Smooth muscle cell (in vitro differentiated cells): ENCODE measurements around the gene SPTLC3. TPM values are rescaled to one million over a fixed set of nuclear protein-coding genes. Genes with fewer than 3 reads are reported as not detected.

Experiments
- DNase-seq: peaks from one replicate; lab custom pipeline; 2025; ENCODE audit not compliant: unreplicated experiment; lab: John Stamatoyannopoulos, UW
- H2AFZ ChIP-seq: fragments of 200-600 bp; sonication (generic); 2 replicates; pipeline ENCODE4 v1.6.0; 2016; ENCODE audit warnings: antibody characterized with exemption, low read depth, mild to moderate bottlenecking
- H3F3A ChIP-seq: fragments of 200-600 bp; sonication (generic); 2 replicates; pipeline ENCODE4 v1.6.0; 2017; ENCODE audit warnings: antibody characterized with exemption, low read depth
- H3K27ac ChIP-seq: fragments of 200-600 bp; sonication (generic); 2 replicates; pipeline ENCODE4 v1.5.1; 2016; ENCODE audit warnings: low read depth, mild to moderate bottlenecking
- H3K27me3 ChIP-seq: fragments of 200-600 bp; sonication (generic); 2 replicates; pipeline ENCODE4 v1.6.1; 2016; ENCODE audit warnings: low read depth, mild to moderate bottlenecking
- H3K36me3 ChIP-seq: fragments of 200-600 bp; sonication (generic); 2 replicates; pipeline ENCODE4 v1.5.1; 2016; ENCODE audit warnings: low read depth
- H3K4me1 ChIP-seq: fragments of 200-600 bp; sonication (generic); 2 replicates; pipeline ENCODE4 v1.5.1; 2016; ENCODE audit warnings: low read depth
- H3K4me2 ChIP-seq: fragments of 200-600 bp; sonication (generic); 2 replicates; pipeline ENCODE4 v1.6.0; 2016; ENCODE audit warnings: mild to moderate bottlenecking
- H3K4me3 ChIP-seq: fragments of 200-600 bp; sonication (generic); 2 replicates; pipeline ENCODE4 v1.5.1; 2016; ENCODE audit warnings: mild to moderate bottlenecking
- H3K79me2 ChIP-seq: fragments of 200-600 bp; sonication (generic); 2 replicates; pipeline ENCODE4 v1.6.0; 2016; ENCODE audit warnings: low read depth, mild to moderate bottlenecking
- H3K9ac ChIP-seq: fragments of 200-600 bp; sonication (generic); 2 replicates; pipeline ENCODE4 v1.6.0; 2016; ENCODE audit warnings: low read depth
- H3K9me3 ChIP-seq: fragments of 200-600 bp; sonication (generic); replicated peaks from 2 replicates; pipeline ENCODE4 v1.5.1; 2016; ENCODE audit warnings: low read depth
- H4K20me1 ChIP-seq: fragments of 200-600 bp; sonication (generic); 2 replicates; pipeline ENCODE4 v1.6.0; 2016; ENCODE audit warnings: low read depth
- CTCF ChIP-seq: fragments of 200-600 bp; sonication (generic); IDR thresholded peaks from 2 replicates; pipeline ENCODE4 v1.5.1; 2017; ENCODE audit warnings: borderline replicate concordance, mild to moderate bottlenecking, antibody characterized with exemption; ENCODE audit not compliant: insufficient read depth, poor library complexity, severe bottlenecking
- WGBS: methylation state at CpG from one replicate; pipeline ENCODE4 v1.1.7; 2016; ENCODE audit warnings: low lambda C conversion rate; 5-methylcytosine and 5-hydroxymethylcytosine counted together
- polyA plus RNA-seq: library from polyadenylated mRNA; unstranded; fragments of >200 nt; fragmentation: Nextera tagmentation; extraction: Ambion mirVana; gene quantifications from 2 replicates; pipeline ENCODE4 v1.2.1, GENCODE V29; 2016
- total RNA-seq: library from RNA; depleted of rRNA; stranded (reverse); fragments of >200 nt; gene quantifications from 2 replicates; pipeline ENCODE4 v1.2.3, GENCODE V29; 2014

The SPTLC3 gene
- total and polyA plus RNA-seq, 2 experiments from 2014 or later = 2.5 to 34.9 TPM

GRCh38 chr20:13147971-13148370, 139.2 kb downstream of the SPTLC3 start:
- TF ChIP-seq CTCF = no peak
- Histone ChIP-seq H4K20me1 (no peaks in the 10 kb centered on the region), H3K27ac (peak overlapping the region; percentile 46), H3K79me2 (no peaks in the 10 kb centered on the region), H3K9ac (no peak overlapping the region), H3F3A (no peaks in the 10 kb centered on the region), H3K4me3 (no peak overlapping the region), H3K27me3 (no peaks in the 10 kb centered on the region), H2AFZ (no peak overlapping the region), H3K4me1 (peaks cover 8% of the 10 kb centered on the region), H3K9me3 (no peaks in the 10 kb centered on the region), H3K36me3 (no peaks in the 10 kb centered on the region), H3K4me2 (peak overlapping the region; percentile 5)
- WGBS = 46% methylated on average over 3 of the region's 3 CpGs
- DNase-seq = no peak

- no peak for TF ChIP-seq CTCF
- H3K9ac ChIP-seq = no peak overlapping the region
- WGBS = 86% methylated on average over 4 of the region's 4 CpGs
- H4K20me1 ChIP-seq = no peaks in the 10 kb centered on the region
- H3K4me1 ChIP-seq = peaks cover 8% of the 10 kb centered on the region
- H3K36me3 ChIP-seq = no peaks in the 10 kb centered on the region
- H3K4me3 ChIP-seq = no peak overlapping the region
- no peak overlapping the region for H2AFZ ChIP-seq
- no peak overlapping the region for H3K4me2 ChIP-seq
- no peak overlapping the region for H3K27ac ChIP-seq
- DNase-seq = no peak
- H3F3A ChIP-seq = no peaks in the 10 kb centered on the region
- no peaks in the 10 kb centered on the region for H3K79me2 ChIP-seq
- H3K27me3 ChIP-seq = no peaks in the 10 kb centered on the region
- no peaks in the 10 kb centered on the region for H3K9me3 ChIP-seq
Measured at GRCh38 chr20:13148402-13148801, 139.6 kb downstream of the SPTLC3 start.

- Histone ChIP-seq H3K4me3 (no peak overlapping the region), H3K36me3 (no peaks in the 10 kb centered on the region), H3K79me2 (no peaks in the 10 kb centered on the region), H4K20me1 (no peaks in the 10 kb centered on the region), H3K9me3 (no peaks in the 10 kb centered on the region), H3F3A (no peaks in the 10 kb centered on the region), H3K4me1 (peaks cover 8% of the 10 kb centered on the region), H3K4me2 (no peak overlapping the region), H3K27me3 (no peaks in the 10 kb centered on the region), H3K9ac (no peak overlapping the region), H3K27ac (peak overlapping the region; percentile 3), H2AFZ (no peak overlapping the region)
- no peak for DNase-seq
- TF ChIP-seq CTCF = no peak
- 85% methylated on average over 2 of the region's 2 CpGs for WGBS
Measured at GRCh38 chr20:13148961-13149360, 140.2 kb downstream of the SPTLC3 start.

- Histone ChIP-seq H3K27ac (peak overlapping the region; percentile 3), H3K4me2 (no peak overlapping the region), H2AFZ (no peak overlapping the region), H3K36me3 (no peaks in the 10 kb centered on the region), H3K4me1 (peaks cover 8% of the 10 kb centered on the region), H3K9ac (no peak overlapping the region), H3K4me3 (no peak overlapping the region), H3K79me2 (no peaks in the 10 kb centered on the region), H3K27me3 (no peaks in the 10 kb centered on the region), H4K20me1 (no peaks in the 10 kb centered on the region), H3F3A (no peaks in the 10 kb centered on the region), H3K9me3 (no peaks in the 10 kb centered on the region)
- TF ChIP-seq CTCF = no peak
- no peak for DNase-seq
- 34% methylated on average over 8 of the region's 8 CpGs for WGBS
Measured at GRCh38 chr20:13149371-13150105, 140.8 kb downstream of the SPTLC3 start.
